ENCODE measurements around the gene TTC6. TPM values are rescaled to one million over a fixed set of nuclear protein-coding genes. Genes with fewer than 3 reads are reported as not detected.

Gene TTC6
- polyA plus RNA-seq, 3 donors, result not detected

GRCh38 chr14:37593511-37594237 lies 1.8 kb upstream of the TTC6 start:
- no peak overlapping the region for H3K27ac Mint-ChIP-seq
- H3K9me3 Mint-ChIP-seq, result peaks cover 7 to 55% (median 45%) of the 10 kb centered on the region in 7 donors
- H3K4me1 Mint-ChIP-seq, result peaks cover 16% of the 10 kb centered on the region
- intact Hi-C loops (cut with micrococcal nuclease), result no loop called here
- no peaks in the 10 kb centered on the region for H3K79me2 ChIP-seq (ENCODE audit: insufficient read depth, low read length)
- H4K20me1 ChIP-seq (ENCODE audit: insufficient read depth, low read length), result no peaks in the 10 kb centered on the region
- peak overlapping the region in 1 of 2 donors; percentile 84 for H3K4me3 Mint-ChIP-seq
- H3K27me3 ChIP-seq (ENCODE audit: control insufficient read depth in 2 of 2, insufficient read depth in 2 of 2, low read length in 2 of 2), result peaks cover 82 to 93% of the 10 kb centered on the region in 2 donors
- WGBS (ENCODE audit: insufficient coverage), result no CpG with 5 or more reads among the region's 14 CpGs
- peak overlapping the region; percentile 53 for H3K4me2 ChIP-seq (replicated peaks; ENCODE audit: extremely low read depth, low read length, poor library complexity, severe bottlenecking)
- TF ChIP-seq CTCF (IDR thresholded peaks at IDR 0.05), result no peak
- peaks cover 87 to 95% (median 89%) of the 10 kb centered on the region in 3 donors for H3K27me3 Mint-ChIP-seq (ENCODE audit: low read depth in 3 of 3)
- peaks cover 9 to 15% of the 10 kb centered on the region in 2 donors for H3K4me1 ChIP-seq (ENCODE audit: control insufficient read depth in 1 of 2, insufficient read depth in 2 of 2, low read length in 2 of 2)
- H3K27ac ChIP-seq (ENCODE audit: low read depth in 1 of 2, low read length in 2 of 2), result no peak overlapping the region
- H3K4me3 ChIP-seq (replicated peaks in 1 of 3; ENCODE audit: low read depth in 2 of 3, low read length in 3 of 3), result peak overlapping the region in 1 of 3 experiments; percentile 47
- H3K9me3 ChIP-seq (replicated peaks in 1 of 2; ENCODE audit: control insufficient read depth in 1 of 2, insufficient read depth in 1 of 2, low read length in 2 of 2), result peaks cover 13 to 81% of the 10 kb centered on the region in 2 donors
- peaks cover under 1 to 13% of the 10 kb centered on the region in 2 donors for H3K36me3 Mint-ChIP-seq
- no peaks in the 10 kb centered on the region for H3K36me3 ChIP-seq (replicated peaks in 1 of 2; ENCODE audit: control insufficient read depth in 1 of 2, insufficient read depth in 2 of 2, low read length in 2 of 2)
- H2AFZ ChIP-seq (ENCODE audit: insufficient read depth, low read depth, low read length, poor library complexity, severe bottlenecking), result no peak overlapping the region
- no peak for DNase-seq
- no peak overlapping the region for H3K9ac ChIP-seq (ENCODE audit: insufficient read depth, low read length, poor library complexity, severe bottlenecking)

DNA sequence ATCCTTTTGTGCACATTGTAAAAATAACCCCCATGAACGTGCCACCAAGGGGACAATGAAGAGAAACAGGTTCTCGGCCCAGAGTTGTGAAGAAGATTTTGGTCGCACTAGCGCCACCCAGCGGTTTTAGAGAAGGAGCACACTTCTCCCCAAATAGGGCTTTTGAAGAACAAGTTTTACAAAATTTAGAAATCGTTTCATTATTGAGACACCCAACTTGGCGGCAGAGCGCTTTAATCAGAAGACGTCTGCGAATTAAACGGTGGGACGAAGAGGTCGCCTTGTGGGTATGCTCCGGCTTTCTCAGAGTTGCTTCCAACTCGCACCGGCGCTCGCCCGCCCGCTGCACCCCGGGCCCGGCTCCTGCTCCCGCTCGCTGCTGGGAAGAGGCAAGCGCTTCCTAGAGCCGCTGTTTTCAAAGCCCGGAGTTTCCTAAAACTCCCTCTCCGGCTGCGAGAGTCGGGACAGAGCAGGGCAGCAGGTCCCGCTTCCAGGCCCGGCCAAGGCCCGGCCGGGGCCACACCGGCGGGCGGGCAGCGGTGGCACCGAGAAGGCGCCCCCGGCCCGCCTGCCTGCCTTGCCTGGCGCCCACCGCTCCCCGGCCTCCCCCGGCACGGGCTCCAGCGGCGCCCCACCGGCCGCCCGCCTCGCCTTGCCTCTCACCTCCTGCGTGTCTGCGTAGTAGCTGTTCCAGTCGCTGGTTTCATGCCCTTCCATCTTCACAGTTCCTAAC lies 1.0 kb upstream of the TTC6 start:
- H3K27me3 ChIP-seq (ENCODE audit: control insufficient read depth in 2 of 2, insufficient read depth in 2 of 2, low read length in 2 of 2), result peaks cover 81 to 93% of the 10 kb centered on the region in 2 donors
- H3K4me3 ChIP-seq (replicated peaks in 1 of 3; ENCODE audit: low read depth in 2 of 3, low read length in 3 of 3), result peak overlapping the region in 1 of 3 experiments; percentile 47
- H3K9me3 Mint-ChIP-seq, result peaks cover 9 to 58% (median 52%) of the 10 kb centered on the region in 7 donors
- H3K36me3 ChIP-seq (replicated peaks in 1 of 2; ENCODE audit: control insufficient read depth in 1 of 2, insufficient read depth in 2 of 2, low read length in 2 of 2), result no peaks in the 10 kb centered on the region
- peak overlapping the region; percentile 13 for H2AFZ ChIP-seq (ENCODE audit: insufficient read depth, low read depth, low read length, poor library complexity, severe bottlenecking)
- H3K4me1 ChIP-seq (ENCODE audit: control insufficient read depth in 1 of 2, insufficient read depth in 2 of 2, low read length in 2 of 2), result peaks cover 11 to 15% of the 10 kb centered on the region in 2 donors
- H3K27ac ChIP-seq (ENCODE audit: low read depth in 1 of 2, low read length in 2 of 2), result no peak overlapping the region
- 2% methylated on average over 51 of the region's 56 CpGs for WGBS (ENCODE audit: insufficient coverage)
- no peak overlapping the region for H3K27ac Mint-ChIP-seq
- peak overlapping the region; percentile 53 for H3K4me2 ChIP-seq (replicated peaks; ENCODE audit: extremely low read depth, low read length, poor library complexity, severe bottlenecking)
- TF ChIP-seq CTCF (IDR thresholded peaks at IDR 0.05), result peak; percentile 51
- DNase-seq, result peak in 2 of 3 donors; percentile 5 to 27
- H3K9ac ChIP-seq (ENCODE audit: insufficient read depth, low read length, poor library complexity, severe bottlenecking), result no peak overlapping the region
- peaks cover 4 to 19% of the 10 kb centered on the region in 2 donors for H3K36me3 Mint-ChIP-seq
- peaks cover 20 to 81% of the 10 kb centered on the region in 2 donors for H3K9me3 ChIP-seq (replicated peaks in 1 of 2; ENCODE audit: control insufficient read depth in 1 of 2, insufficient read depth in 1 of 2, low read length in 2 of 2)
- intact Hi-C loops (cut with micrococcal nuclease), result no loop called here
- H3K79me2 ChIP-seq (ENCODE audit: insufficient read depth, low read length), result no peaks in the 10 kb centered on the region
- H4K20me1 ChIP-seq (ENCODE audit: insufficient read depth, low read length), result no peaks in the 10 kb centered on the region
- H3K4me3 Mint-ChIP-seq, result peak overlapping the region; percentile 69 to 87
- H3K27me3 Mint-ChIP-seq (ENCODE audit: low read depth in 3 of 3), result peaks cover 88 to 95% (median 89%) of the 10 kb centered on the region in 3 donors
- peaks cover 20% of the 10 kb centered on the region for H3K4me1 Mint-ChIP-seq

Measured in CD14-positive monocyte (primary cell).